ENCODE measurements around the gene HSF2BP.
A peak's percentile ranks its signal among the peaks of the same experiment; 100 is the strongest.

The HSF2BP gene

DNA sequence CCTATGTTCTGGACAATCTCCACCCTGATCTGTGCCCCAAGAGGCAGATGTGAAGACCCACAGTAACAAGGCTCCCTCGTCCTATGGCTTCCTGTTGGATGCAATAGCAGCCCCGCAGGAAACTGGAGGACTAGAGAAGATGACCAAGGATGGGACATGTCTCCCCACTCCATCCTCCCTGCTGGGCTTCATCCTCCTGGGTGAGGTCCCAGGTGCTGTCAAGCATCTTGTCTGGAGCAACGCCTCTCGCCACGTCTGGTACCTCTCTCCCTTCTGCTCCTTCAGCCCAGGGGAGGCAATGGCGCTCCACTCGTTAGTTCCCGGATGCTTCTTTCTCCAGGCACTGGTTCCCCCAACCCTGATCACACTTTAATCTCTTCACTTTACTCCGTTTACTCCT is 11.1 kb downstream of the HSF2BP start:
- DNase-seq = no peak

GRCh38 chr21:43646550-43647260 is 12.6 kb downstream of the HSF2BP start:
- DNase-seq = peak; percentile 92

DNA sequence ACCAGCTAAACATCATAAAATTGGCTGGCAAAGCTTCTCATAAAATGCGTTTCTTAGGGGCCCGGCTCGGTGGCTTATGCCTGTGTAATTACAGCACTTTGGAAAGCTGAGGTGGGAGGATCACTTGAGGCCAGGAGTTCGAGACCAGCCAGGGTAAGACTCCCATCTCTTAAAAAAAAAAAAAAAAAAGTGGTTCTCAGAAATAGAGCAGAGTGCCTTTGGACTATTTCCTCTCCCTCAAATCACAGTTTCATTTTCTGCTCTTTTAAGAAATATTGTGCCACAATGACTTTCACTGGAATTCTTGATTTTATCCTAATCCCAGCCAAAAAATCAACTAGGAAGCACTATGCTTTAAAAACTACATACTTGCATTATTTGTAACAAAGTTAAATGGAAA is 13.3 kb downstream of the HSF2BP start:
- no peak for DNase-seq

GRCh38 chr21:43645136-43645891 is 14.0 kb downstream of the HSF2BP start:
- DNase-seq = peak; percentile 39

GRCh38 chr21:43644609-43645008 is 14.7 kb downstream of the HSF2BP start:
- DNase-seq = no peak

DNA sequence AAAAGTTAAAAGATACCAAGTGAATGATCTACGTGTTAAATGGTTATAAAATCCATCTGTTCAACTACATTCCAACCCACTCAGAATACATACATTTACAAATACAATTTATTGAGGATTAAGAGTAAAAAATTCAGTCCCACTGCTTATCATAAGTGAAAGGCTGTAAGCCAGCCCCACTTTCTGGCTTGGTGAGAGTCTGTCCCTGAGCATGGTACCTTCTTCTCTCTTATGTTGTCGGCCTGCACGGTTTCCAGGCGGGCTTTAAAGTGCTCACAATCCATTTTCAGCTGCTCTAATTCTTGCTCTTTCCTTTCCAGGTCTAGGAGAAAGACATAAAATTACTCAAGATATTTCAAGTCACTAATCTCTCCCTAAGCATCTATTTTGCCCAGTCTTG is 15.2 kb downstream of the HSF2BP start:
- DNase-seq = no peak

- no peak for DNase-seq
These were observed 16.1 kb downstream of the HSF2BP start for GRCh38 chr21:43643193-43643592.

DNA sequence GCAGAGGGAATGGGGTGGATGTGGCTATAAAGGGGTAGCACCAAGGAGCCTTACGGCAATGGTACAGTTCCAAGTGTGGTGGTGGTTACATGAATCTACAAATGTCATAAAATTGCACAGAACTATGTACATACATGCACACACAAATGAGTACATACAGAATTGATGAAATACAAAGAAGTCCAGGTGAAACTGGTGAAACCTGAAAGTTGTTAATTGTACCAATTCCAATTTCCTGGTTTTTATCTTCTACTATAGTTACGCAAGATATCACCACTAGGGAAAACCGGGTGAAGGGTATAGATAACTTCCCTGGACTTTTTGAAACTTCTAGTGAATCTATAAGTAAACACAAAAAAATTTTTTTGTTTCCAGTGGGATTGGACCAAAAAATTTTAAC is 18.9 kb downstream of the HSF2BP start:
- DNase-seq = no peak

GRCh38 chr21:43639470-43640353 is 19.6 kb downstream of the HSF2BP start:
- no peak for DNase-seq

GRCh38 chr21:43637530-43638158 is 21.6 kb downstream of the HSF2BP start:
- DNase-seq = no peak

- DNase-seq = no peak
These were observed 23.9 kb downstream of the HSF2BP start for GRCh38 chr21:43635436-43635835.

DNA sequence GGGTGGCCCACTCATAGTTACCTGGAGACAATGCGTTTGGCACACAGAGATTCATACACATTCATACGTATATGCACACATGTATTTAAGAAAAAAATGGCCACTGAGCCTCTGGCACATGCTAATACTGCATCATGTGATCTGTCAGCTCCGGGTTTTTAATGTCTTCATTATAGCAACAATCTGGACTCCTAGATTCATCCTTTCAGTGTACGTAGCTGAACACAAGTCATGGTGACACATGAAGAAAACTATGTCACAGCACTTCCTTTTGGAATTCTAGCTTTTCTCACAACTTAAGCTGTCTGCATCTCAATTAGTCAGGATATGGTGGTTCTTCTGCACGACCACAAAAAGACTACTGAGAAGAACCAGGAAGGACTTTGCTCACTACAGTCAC is 24.7 kb downstream of the HSF2BP start:
- DNase-seq = no peak

GRCh38 chr21:43632373-43632905 is 26.8 kb downstream of the HSF2BP start:
- no peak for DNase-seq

DNA sequence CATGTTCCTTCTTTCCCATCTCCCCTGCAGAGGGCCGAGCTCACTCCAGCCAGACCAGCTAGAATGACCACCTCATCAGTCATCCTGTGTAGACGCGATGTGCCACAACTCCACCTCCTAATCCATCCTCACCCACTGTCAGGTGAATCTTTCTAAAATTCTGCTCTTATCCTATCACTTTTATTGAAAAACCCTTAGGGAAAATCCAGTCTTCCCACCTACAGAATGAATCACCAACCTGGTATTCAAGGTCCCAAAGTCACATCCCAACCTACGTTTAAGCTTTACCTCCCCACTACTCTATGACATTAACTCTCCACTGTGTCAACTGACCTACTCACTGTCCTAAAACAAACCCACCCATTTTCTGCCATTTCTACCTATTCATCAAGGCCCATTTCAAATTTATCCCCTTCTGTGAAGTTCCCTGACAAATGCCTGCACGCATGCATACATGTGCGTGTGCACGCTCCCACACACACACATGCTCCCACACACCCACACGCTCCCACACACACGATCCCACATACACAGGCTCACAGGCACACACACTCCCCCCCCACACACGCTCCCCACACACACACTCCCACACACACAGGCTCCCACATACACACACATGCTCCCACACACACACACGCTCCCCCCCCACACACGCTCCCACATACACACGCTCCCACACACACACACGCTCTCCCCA is 27.7 kb downstream of the HSF2BP start:
- no peak for DNase-seq

DNA sequence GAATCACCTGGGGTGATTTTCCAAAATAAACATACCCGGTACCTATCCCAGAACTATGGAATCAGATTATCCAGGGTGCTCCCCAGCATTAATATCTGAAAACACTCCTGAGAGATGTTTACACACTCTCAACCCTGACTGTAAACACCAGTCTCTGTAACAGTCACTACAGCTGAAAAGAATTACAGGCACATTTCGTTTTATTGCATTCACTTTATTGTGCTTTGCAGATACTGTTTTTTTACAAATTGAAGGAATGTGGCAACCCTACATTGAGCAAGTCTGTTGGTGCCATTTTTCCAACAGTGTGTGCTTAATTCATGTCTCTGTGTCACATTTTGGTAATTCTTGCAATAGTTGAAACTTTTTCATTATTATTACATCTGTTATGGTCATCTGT is 31.8 kb downstream of the HSF2BP start:
- DNase-seq = no peak

- no peak for DNase-seq
These were observed 32.9 kb downstream of the HSF2BP start for GRCh38 chr21:43626390-43626789.

DNA sequence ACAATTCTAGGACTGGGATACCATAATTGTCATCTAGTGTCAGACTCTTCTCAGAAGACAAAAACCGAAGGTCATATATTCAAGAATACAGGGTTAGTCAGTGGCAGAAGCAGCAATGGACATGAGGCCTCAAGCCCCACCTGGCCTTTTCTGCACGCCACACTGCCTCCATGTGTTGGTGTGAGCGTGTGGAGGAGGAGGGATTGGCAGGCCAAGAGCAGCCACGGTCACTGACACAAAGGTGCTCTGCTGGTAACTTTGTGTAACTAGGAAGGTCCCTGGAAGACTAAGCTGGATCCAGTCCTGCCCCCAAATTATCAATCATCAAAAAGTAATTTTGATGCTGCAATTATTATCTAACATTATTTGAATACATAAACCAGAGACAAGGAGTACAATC is 34.9 kb downstream of the HSF2BP start:
- no peak for DNase-seq

DNA sequence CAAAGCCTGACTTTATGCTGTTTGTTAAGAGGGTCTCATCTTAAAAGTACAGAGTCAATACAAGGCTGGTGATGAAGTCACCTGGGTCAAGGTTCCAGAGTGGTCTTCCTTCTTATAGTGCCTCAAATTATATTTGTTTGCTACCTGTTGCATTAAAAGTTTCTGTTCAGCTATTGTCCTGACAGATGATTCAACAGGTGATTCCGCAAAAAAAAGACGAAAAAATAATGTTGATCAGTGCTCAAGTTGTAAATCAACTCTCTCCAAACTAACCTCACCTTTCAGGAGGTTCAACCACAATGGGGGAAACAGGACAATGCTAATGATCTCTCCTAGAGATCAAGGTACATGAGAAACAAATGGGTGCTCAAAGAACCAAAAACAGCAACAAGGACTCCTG is 35.7 kb downstream of the HSF2BP start:
- no peak for DNase-seq

DNA sequence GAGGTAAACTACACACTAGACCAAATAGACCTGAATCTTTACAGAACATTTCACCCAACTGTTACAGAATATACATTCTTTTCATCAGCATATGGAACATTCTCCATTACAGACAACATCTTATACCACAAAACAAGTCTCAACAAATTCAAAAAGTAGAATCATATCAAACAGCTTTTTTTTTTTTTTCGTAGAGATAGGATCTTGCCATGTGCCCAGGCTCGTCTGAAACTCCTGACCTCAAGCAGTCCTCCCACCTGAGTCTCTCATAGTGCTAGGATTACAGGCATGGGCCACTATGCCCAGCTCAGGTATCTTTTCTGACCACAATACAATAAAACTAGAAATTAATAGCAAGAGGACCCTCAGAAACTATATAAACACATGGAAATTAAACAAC is 36.5 kb downstream of the HSF2BP start:
- DNase-seq = no peak

- DNase-seq = no peak
These were observed 39.4 kb downstream of the HSF2BP start for GRCh38 chr21:43619856-43620255.

GRCh38 chr21:43619344-43619743 is 39.9 kb downstream of the HSF2BP start:
- DNase-seq = no peak

GRCh38 chr21:43618940-43619339 is 40.3 kb downstream of the HSF2BP start:
- DNase-seq = no peak

All from activated CD4-positive, alpha-beta T cell treated with anti-CD3 and anti-CD28 coated beads, Interleukin-2, Interleukin-6, amounts not matched to agents 100 ng/mL and 50 ng/mL, durations not matched to agents 16 hours and 8 hours (primary cell).